Measurements from ENCODE around the gene XXYLT1.
A peak's percentile ranks its signal among the peaks of the same experiment; 100 is the strongest.

Gene XXYLT1

DNA sequence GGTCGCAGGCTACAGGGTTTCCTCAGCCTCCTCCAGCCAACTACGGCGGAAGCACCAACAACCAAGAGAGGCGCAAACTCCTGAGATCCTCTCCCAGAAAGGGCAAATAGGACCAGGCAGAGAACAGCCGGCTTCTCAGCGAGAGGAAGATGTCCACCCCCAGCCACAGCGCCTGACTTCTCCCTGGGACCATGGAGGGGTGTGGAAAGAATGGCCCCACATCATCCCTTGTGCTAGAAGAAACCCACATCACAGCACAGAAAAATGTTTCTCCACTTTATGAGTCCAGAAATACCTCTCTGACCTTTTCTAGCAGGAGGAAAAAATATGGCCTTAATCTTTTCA, 105.7 kb downstream of the XXYLT1 start:
- DNase-seq: no peak

GRCh38 chr3:195164573-195165264, 106.2 kb downstream of the XXYLT1 start:
- H3K4me3 ChIP-seq: no peak overlapping the region
- no peaks in the 10 kb centered on the region for H3K36me3 ChIP-seq
- no peaks in the 10 kb centered on the region for H3K27me3 ChIP-seq
- TF ChIP-seq CTCF (IDR thresholded peaks at IDR 0.05): no peak
- H3K9me3 ChIP-seq: no peaks in the 10 kb centered on the region
- no peak overlapping the region for H3K27ac ChIP-seq
- intact Hi-C loops (cut with DNase I; ENCODE audit: low total_unique reads): no loop called here
- no peaks in the 10 kb centered on the region for H3K4me1 ChIP-seq
- no peak for DNase-seq

More for the DNA sequence above, 105.7 kb downstream of the XXYLT1 start:
- Histone ChIP-seq H3K4me3 (no peak overlapping the region), H3K27me3 (no peaks in the 10 kb centered on the region), H3K4me1 (peaks cover 0 to under 1% (median 0%) of the 10 kb centered on the region in 4 donors), H3K36me3 (no peaks in the 10 kb centered on the region), H3K9me3 (no peaks in the 10 kb centered on the region), H3K27ac (no peak overlapping the region)
- intact Hi-C loops (cut with DNase I; ENCODE audit: low total_unique reads): no loop called here
- TF ChIP-seq CTCF (IDR thresholded peaks at IDR 0.05): no peak

DNA sequence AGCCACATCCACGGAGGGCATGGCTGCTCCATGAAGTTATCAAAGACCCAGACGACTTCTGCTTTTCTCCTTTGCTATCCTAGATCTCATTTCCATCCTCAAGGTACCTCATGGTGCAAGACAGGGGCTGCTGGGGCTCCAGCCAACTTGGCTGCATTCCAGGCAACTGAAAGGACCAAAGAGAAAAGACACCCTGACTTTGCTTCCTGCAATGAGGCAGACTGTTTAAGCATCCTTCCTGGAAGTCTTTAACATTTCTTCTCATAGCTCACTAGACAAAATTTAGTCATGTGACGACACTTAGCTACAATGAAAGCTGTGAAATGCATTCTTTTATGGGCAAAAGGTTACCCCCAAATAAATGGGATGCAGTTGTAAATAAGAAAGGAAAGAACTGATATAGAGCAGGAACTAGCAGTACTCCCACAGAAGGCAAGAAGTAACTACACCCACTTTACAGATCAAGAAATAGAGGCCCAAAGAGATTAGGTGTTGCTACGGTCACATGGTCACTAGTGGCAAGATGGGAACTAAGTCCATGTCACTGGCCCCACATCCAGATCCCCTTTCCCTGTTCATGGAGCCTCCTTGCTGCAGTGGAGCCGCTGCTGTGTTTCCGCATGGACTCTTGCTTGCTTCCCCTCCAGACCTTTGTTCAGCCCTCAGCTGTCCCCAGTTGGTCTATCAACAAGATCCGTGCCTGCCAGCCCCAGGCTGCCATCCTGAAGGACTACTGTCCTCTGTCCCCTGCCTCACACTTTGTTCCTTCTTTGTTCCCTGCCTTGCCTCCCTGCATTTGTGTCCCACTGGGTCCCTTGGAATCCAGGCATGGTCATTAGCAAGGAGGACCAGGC, 107.0 kb downstream of the XXYLT1 start:
- Histone ChIP-seq H3K4me3 (no peak overlapping the region), H3K36me3 (no peaks in the 10 kb centered on the region), H3K27ac (no peak overlapping the region), H3K9me3 (no peaks in the 10 kb centered on the region), H3K27me3 (no peaks in the 10 kb centered on the region), H3K4me1 (no peaks in the 10 kb centered on the region)
- DNase-seq: no peak
- TF ChIP-seq CTCF (IDR thresholded peaks at IDR 0.05): no peak
- intact Hi-C loops (cut with DNase I; ENCODE audit: low total_unique reads): no loop called here

GRCh38 chr3:195162816-195163215, 108.1 kb downstream of the XXYLT1 start:
- no peak overlapping the region for H3K27ac ChIP-seq
- no peak for TF ChIP-seq CTCF (IDR thresholded peaks at IDR 0.05)
- no peaks in the 10 kb centered on the region for H3K4me1 ChIP-seq
- no peaks in the 10 kb centered on the region for H3K9me3 ChIP-seq
- intact Hi-C loops (cut with DNase I; ENCODE audit: low total_unique reads): no loop called here
- H3K27me3 ChIP-seq: no peaks in the 10 kb centered on the region
- DNase-seq: no peak
- H3K4me3 ChIP-seq: no peak overlapping the region
- no peaks in the 10 kb centered on the region for H3K36me3 ChIP-seq

- Histone ChIP-seq H3K27me3 (no peaks in the 10 kb centered on the region), H3K27ac (no peak overlapping the region), H3K4me3 (no peak overlapping the region), H3K36me3 (no peaks in the 10 kb centered on the region), H3K9me3 (no peaks in the 10 kb centered on the region), H3K4me1 (no peaks in the 10 kb centered on the region)
- no peak for TF ChIP-seq CTCF (IDR thresholded peaks at IDR 0.05)
- peak in 1 of 2 donors; percentile 42 for DNase-seq
- intact Hi-C loops (cut with DNase I; ENCODE audit: low total_unique reads): no loop called here
These were observed 108.8 kb downstream of the XXYLT1 start for GRCh38 chr3:195162033-195162669.

Data from tibial artery (tissue), 4 donors.